GM12878 (cell line): ENCODE measurements around the gene NRBF2. TPM values are rescaled to one million over a fixed set of nuclear protein-coding genes. Genes with fewer than 3 reads are reported as not detected.

ENCODE experiments used
- ATAC-seq: fragments of 200-7000 bp; cut with Tn5 transposase; 3 replicates; pipeline ENCODE4 v1.9.1; 2020; ENCODE audit warnings: mild to moderate bottlenecking, moderate library complexity
- BruUV-seq: library from RNA; stranded (reverse); fragments of 400-500 nt; replicated peaks from 2 replicates; lab custom pipeline; 2021; lab: Mats Ljungman, UMichigan
- CTCF ChIA-PET: fragments of 300-600 bp; sonication (Branson Sonifier 250); formaldehyde crosslinking; extraction: SDS; loops from one replicate; lab custom pipeline; 2021; ENCODE audit warnings: inconsistent platforms; lab: Yijun Ruan, JAX
- POLR2A ChIA-PET: fragments of 350-600 bp; formaldehyde crosslinking; extraction: SDS; loops from one replicate; lab custom pipeline; 2021; ENCODE audit warnings: inconsistent platforms; lab: Charles Lee
- RAD21 ChIA-PET: fragments of 300-600 bp; sonication (Branson Sonifier 250); formaldehyde crosslinking; loops from one replicate; lab custom pipeline; 2023; ENCODE audit warnings: antibody characterized with exemption; ENCODE audit not compliant: unreplicated experiment; lab: Charles Lee
- SMC1A ChIA-PET: fragments of 300-600 bp; sonication (Branson Sonifier 250); formaldehyde crosslinking; loops from one replicate; lab custom pipeline; 2023; ENCODE audit not compliant: unreplicated experiment, uncharacterized antibody; lab: Charles Lee
- DNase-seq: peaks from one replicate; pipeline ENCODE4 v3.0.0-alpha.2; 2011; ENCODE audit warnings: low read depth, low spot score
- FAIRE-seq: peaks from 3 replicates; lab custom pipeline; 2011; peaks lifted over from hg19 to GRCh38; lab: Jason Lieb, UNC
- H2AFZ ChIP-seq: 2 replicates; pipeline ENCODE4 v1.6.0; 2011; ENCODE audit warnings: low read depth, low read length, control low read depth; ENCODE audit not compliant: control insufficient read depth
- H3K27ac ChIP-seq: 2 replicates; pipeline ENCODE4 v1.5.1; 2011; ENCODE audit warnings: control low read depth; ENCODE audit not compliant: control insufficient read depth, insufficient read depth
- H3K27me3 ChIP-seq, 2 experiments: replicated peaks in 1 of 2; 2 replicates each; pipeline versions ENCODE4 v1.6.0 to v1.6.1; 2011; ENCODE audit warnings: low read length in 1 of 2; ENCODE audit not compliant: control insufficient read depth in 2 of 2, insufficient read depth in 2 of 2
- H3K36me3 ChIP-seq, 2 experiments: 2 replicates each; pipeline ENCODE4 v1.5.1; 2011; ENCODE audit warnings: low read length in 1 of 2; ENCODE audit not compliant: control insufficient read depth in 2 of 2, insufficient read depth in 2 of 2
- H3K4me1 ChIP-seq: 2 replicates; pipeline ENCODE4 v1.6.1; 2011; ENCODE audit warnings: mild to moderate bottlenecking, low read length, moderate library complexity, mixed read lengths; ENCODE audit not compliant: control insufficient read depth, insufficient read depth
- H3K4me2 ChIP-seq: 2 replicates; pipeline ENCODE4 v1.6.0; 2011; ENCODE audit warnings: control low read depth; ENCODE audit not compliant: control insufficient read depth, insufficient read depth
- H3K4me3 ChIP-seq: fragments of 200-600 bp; sonication (generic); 2 replicates; pipeline ENCODE4 v1.5.1; 2016
- H3K79me2 ChIP-seq: 2 replicates; pipeline ENCODE4 v1.6.0; 2011; ENCODE audit warnings: low read length; ENCODE audit not compliant: control insufficient read depth, insufficient read depth
- H3K9ac ChIP-seq: 2 replicates; pipeline ENCODE4 v1.8.0; 2011; ENCODE audit warnings: low read length, control low read depth, mixed read lengths; ENCODE audit not compliant: control insufficient read depth, insufficient read depth
- H3K9me3 ChIP-seq: replicated peaks from 3 replicates; pipeline ENCODE4 v1.5.1; 2011; ENCODE audit warnings: mild to moderate bottlenecking, low read length; ENCODE audit not compliant: control insufficient read depth, insufficient read depth
- H4K20me1 ChIP-seq: 2 replicates; pipeline ENCODE4 v1.6.0; 2011; ENCODE audit not compliant: control insufficient read depth, insufficient read depth
- BHLHE40 ChIP-seq, 2 experiments: fragments of 450-650 bp in 1 of 2; IDR thresholded peaks; 2 replicates each; pipeline ENCODE4 v1.6.1; 2011 to 2017; ENCODE audit warnings: low read depth in 2 of 2, borderline replicate concordance in 1 of 2, improper control_type of control experiment in 1 of 2, low read length in 1 of 2, mild to moderate bottlenecking in 1 of 2
- EGR1 ChIP-seq, 2 experiments: IDR thresholded peaks; 1 replicate in 1 of 2; 2 replicates in 1 of 2; pipeline ENCODE4 v1.6.1; 2011 to 2012; ENCODE audit warnings: low read depth in 2 of 2, low read length in 2 of 2, borderline replicate concordance in 1 of 2, mild to moderate bottlenecking in 1 of 2, moderate library complexity in 1 of 2
- ETV6 ChIP-seq, 2 experiments: fragments of 450-650 bp in 1 of 2; IDR thresholded peaks in 1 of 2; conservative IDR thresholded peaks in 1 of 2; 2 replicates each; pipeline ENCODE4 v1.6.1; 2014; ENCODE audit warnings: antibody characterized with exemption in 1 of 2, borderline replicate concordance in 1 of 2, low read depth in 1 of 2, mild to moderate bottlenecking in 1 of 2, moderate library complexity in 1 of 2
- IKZF1 ChIP-seq: fragments of 450-650 bp; conservative IDR thresholded peaks from 2 replicates; pipeline ENCODE4 v1.6.1; 2017; ENCODE audit warnings: antibody characterized with exemption, mild to moderate bottlenecking
- IKZF2 ChIP-seq, 2 experiments: fragments of 450-650 bp; IDR thresholded peaks; 2 replicates each; pipeline ENCODE4 v1.6.1; 2017; ENCODE audit warnings: mild to moderate bottlenecking in 2 of 2, moderate library complexity in 2 of 2
- MEF2A ChIP-seq: IDR thresholded peaks from 2 replicates; pipeline ENCODE4 v1.6.1; 2011; ENCODE audit warnings: low read depth, mild to moderate bottlenecking, low read length, moderate library complexity; ENCODE audit not compliant: insufficient read depth
- MTA2 ChIP-seq: fragments of 450-650 bp; IDR thresholded peaks from 2 replicates; pipeline ENCODE4 v1.6.1; 2016; ENCODE audit warnings: low read depth, mild to moderate bottlenecking, moderate library complexity
- PAX5 ChIP-seq: IDR thresholded peaks from 2 replicates; pipeline ENCODE4 v1.6.1; 2011; ENCODE audit warnings: low read depth, low read length, borderline replicate concordance
- RAD21 ChIP-seq: IDR thresholded peaks from 2 replicates; pipeline ENCODE4 v1.6.1; 2011; ENCODE audit warnings: mild to moderate bottlenecking, low read depth, low read length, moderate library complexity; ENCODE audit not compliant: insufficient read depth
- WRNIP1 ChIP-seq: IDR thresholded peaks from 2 replicates; pipeline ENCODE4 v1.6.1; 2011; ENCODE audit warnings: low read depth, low read length, improper control_type of control experiment, borderline replicate concordance
- YBX1 ChIP-seq: fragments of 450-650 bp; IDR thresholded peaks from 2 replicates; pipeline ENCODE4 v1.6.1; 2016; ENCODE audit warnings: antibody characterized with exemption
- WGBS: methylation state at CpG from one replicate; pipeline ENCODE4 v1.1.6; 2016; ENCODE audit warnings: low lambda C conversion rate; ENCODE audit not compliant: insufficient replicate concordance, insufficient coverage; ENCODE audit errors: missing lambda C conversion rate; 5-methylcytosine and 5-hydroxymethylcytosine counted together
- in situ Hi-C: fragments of 300-500 bp; cut with MboI; formaldehyde crosslinking; loops from 9 replicates; pipeline ENCODE4 v1.14.3; 2018; ENCODE audit warnings: mixed read lengths
- intact Hi-C: fragments of 100-400 bp; cut with micrococcal nuclease; formaldehyde crosslinking; loops from one replicate; pipeline ENCODE4 v1.14.2; 2022; ENCODE audit not compliant: unreplicated experiment
- polyA plus RNA-seq, 11 experiments: library from polyadenylated mRNA; depleted of rRNA in 4 of 11; unstranded in 6 of 11; stranded (reverse) in 5 of 11; fragments of >200 nt; fragmentation: Nextera tagmentation in 4 of 11; fragmentation: Illumina TruSeq in 1 of 11; extraction: Ambion mirVana in 4 of 11; extraction: Trizol in 1 of 11; gene quantifications; 1 replicate in 1 of 11; 2 replicates in 10 of 11; pipeline versions ENCODE4 v1.2.1 to v1.2.3, GENCODE V29; 2011 to 2016; ENCODE audit warnings: inconsistent platforms in 2 of 11, missing spikeins in 2 of 11, low read depth in 1 of 11
- total RNA-seq, 4 experiments: library from RNA; depleted of rRNA in 3 of 4; stranded (reverse); fragments of >200 nt in 3 of 4; fragmentation: Illumina TruSeq in 1 of 4; extraction: Trizol in 1 of 4; gene quantifications; 2 replicates each; pipeline versions ENCODE4 v1.2.1 to v1.2.3, GENCODE V29; 2013 to 2021
- TF ChIP-seq, protein P1 (sequence below): IDR thresholded peaks from 2 replicates; pipeline ENCODE4 v1.6.1; 2011; ENCODE audit warnings: mild to moderate bottlenecking, low read depth, low read length, moderate library complexity; ENCODE audit not compliant: insufficient replicate concordance
- TF ChIP-seq, protein P2 (sequence below): fragments of 450-650 bp; IDR thresholded peaks from 2 replicates; pipeline ENCODE4 v1.6.1; 2017; ENCODE audit warnings: mild to moderate bottlenecking, low read depth, inconsistent platforms; ENCODE audit not compliant: poor library complexity, severe bottlenecking
- TF ChIP-seq, protein P3 (sequence below): fragments of 450-650 bp; IDR thresholded peaks from 2 replicates; pipeline ENCODE4 v1.6.1; 2017; ENCODE audit warnings: low read depth, mild to moderate bottlenecking, moderate library complexity

NRBF2 gene
- total and polyA plus RNA-seq, 10 of the 15 experiments (the other 5 are each of a cell fraction or from before 2014, with no cell fraction given): 17.8 to 39.8 (median 27.7) TPM

DNA sequence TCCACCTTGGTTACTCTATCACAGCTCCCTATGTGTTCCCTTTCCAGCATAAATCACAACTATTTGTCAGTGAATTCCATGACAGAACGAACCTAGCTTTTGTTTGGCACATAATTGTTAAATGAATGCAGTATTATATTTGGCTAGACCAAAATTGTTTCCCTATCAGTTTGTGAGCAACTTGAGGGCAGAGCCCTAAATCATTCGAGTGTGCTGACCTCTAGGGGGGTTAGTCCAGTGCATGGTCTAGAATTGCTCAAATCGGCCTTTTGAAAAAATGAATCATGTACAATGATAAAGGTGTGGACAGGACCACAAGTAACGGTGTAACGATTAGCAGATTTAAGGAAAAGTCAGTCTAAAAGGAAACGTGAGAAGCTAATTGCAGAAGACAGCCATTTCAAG, 475 bp upstream of the NRBF2 start (continued):
- TF ChIP-seq ETV6 (conservative IDR thresholded peaks at IDR 0.05 in 1 of 2, IDR thresholded peaks at IDR 0.05 in 1 of 2; ENCODE audit: borderline replicate concordance in 1 of 2, low read depth in 1 of 2) (no peak), YBX1 (no peak), RAD21 (no peak), BHLHE40 (IDR thresholded peaks at IDR 0.05; ENCODE audit: borderline replicate concordance in 1 of 2, low read depth in 2 of 2, low read length in 1 of 2) (no peak)
- TF ChIP-seq, protein P1, sequence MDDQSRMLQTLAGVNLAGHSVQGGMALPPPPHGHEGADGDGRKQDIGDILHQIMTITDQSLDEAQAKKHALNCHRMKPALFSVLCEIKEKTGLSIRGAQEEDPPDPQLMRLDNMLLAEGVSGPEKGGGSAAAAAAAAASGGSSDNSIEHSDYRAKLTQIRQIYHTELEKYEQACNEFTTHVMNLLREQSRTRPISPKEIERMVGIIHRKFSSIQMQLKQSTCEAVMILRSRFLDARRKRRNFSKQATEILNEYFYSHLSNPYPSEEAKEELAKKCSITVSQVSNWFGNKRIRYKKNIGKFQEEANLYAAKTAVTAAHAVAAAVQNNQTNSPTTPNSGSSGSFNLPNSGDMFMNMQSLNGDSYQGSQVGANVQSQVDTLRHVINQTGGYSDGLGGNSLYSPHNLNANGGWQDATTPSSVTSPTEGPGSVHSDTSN: no peak

DNA sequence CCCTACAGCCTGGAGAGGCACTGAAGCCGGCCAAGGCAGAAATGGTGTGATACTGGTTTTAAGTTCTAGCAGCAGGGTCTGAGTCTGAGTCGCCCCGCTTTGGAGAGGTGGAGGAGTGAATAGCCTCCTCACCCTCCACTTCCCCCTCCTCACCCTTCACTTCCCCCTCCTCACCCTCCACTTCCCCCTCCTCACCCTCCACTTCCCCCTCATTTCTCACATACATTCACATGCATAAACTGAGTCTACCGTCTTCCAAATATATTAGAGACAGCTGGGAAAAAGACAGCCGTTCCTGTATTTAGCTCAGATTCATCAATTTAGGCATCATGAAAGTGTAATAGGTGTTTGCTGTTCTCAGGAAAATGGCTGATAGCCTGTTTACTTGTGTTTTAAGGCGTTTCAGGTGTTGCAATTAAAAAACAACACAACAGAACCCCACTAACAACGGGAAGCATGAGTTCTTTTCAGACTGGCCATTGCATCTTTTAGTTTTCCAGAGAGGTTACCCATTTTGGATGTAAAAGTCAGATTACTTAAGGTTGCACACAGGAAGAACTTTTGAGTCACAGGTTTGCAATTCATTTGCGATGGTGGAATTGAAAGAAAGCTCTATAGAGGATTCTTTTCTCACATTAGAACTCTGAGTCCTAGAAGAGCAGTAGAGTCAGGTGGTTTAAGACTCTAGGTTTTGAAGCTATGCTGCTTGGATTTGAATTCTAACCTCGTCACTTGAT, 861 bp downstream of the NRBF2 start:
- ChIA-PET CTCF (interaction anchor here (0.6 to 7.8 kb wide), 8 partner anchors 8 to 586 kb away, joined by 3 to 71 read pairs (median 4); no protein-coding TSS in a partner anchor), RAD21 (interaction anchor here (0.5 to 2.7 kb wide), 11 partner anchors 11 to 754 kb away, joined by 3 to 14 read pairs (median 3); no protein-coding TSS in a partner anchor), SMC1A (interaction anchor here (0.7 to 7.0 kb wide), 14 partner anchors 13 to 523 kb away, joined by 3 to 53 read pairs (median 3); no protein-coding TSS in a partner anchor), POLR2A (interaction anchor here (0.6 to 2.8 kb wide), 5 partner anchors 8 to 495 kb away, joined by 3 to 15 read pairs (median 8); no protein-coding TSS in a partner anchor)
- WGBS: 0% methylated on average over 9 of the region's 9 CpGs
- Histone ChIP-seq H4K20me1 (no peaks in the 10 kb centered on the region; the same call in 1 of the 2 replicates), H3K9ac (peak overlapping the region; percentile 89), H3K9me3 (no peaks in the 10 kb centered on the region; the same call in 2 of the 3 replicates), H3K36me3 (no peaks in the 10 kb centered on the region), H3K27me3 (no peaks in the 10 kb centered on the region), H3K4me1 (peaks cover 6% of the 10 kb centered on the region; the same call in 1 of the 2 replicates), H3K27ac (peak overlapping the region; percentile 94), H3K79me2 (peaks cover 54% of the 10 kb centered on the region), H3K4me3 (peak overlapping the region; percentile 89), H3K4me2 (peak overlapping the region; percentile 36), H2AFZ (peak overlapping the region; percentile 59; the same call in 1 of the 2 replicates)
- TF ChIP-seq IKZF1: 0 out of 2 replicates have a peak, but pooled peaks have one; percentile 34
- TF ChIP-seq, protein P2, sequence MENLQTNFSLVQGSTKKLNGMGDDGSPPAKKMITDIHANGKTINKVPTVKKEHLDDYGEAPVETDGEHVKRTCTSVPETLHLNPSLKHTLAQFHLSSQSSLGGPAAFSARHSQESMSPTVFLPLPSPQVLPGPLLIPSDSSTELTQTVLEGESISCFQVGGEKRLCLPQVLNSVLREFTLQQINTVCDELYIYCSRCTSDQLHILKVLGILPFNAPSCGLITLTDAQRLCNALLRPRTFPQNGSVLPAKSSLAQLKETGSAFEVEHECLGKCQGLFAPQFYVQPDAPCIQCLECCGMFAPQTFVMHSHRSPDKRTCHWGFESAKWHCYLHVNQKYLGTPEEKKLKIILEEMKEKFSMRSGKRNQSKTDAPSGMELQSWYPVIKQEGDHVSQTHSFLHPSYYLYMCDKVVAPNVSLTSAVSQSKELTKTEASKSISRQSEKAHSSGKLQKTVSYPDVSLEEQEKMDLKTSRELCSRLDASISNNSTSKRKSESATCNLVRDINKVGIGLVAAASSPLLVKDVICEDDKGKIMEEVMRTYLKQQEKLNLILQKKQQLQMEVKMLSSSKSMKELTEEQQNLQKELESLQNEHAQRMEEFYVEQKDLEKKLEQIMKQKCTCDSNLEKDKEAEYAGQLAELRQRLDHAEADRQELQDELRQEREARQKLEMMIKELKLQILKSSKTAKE: no peak
- no peak for TF ChIP-seq MEF2A
- no peak for TF ChIP-seq PAX5
- TF ChIP-seq EGR1 (IDR thresholded peaks at IDR 0.05; ENCODE audit: borderline replicate concordance in 1 of 2, low read depth in 2 of 2, low read length in 2 of 2): peak in 1 of 2 experiments; percentile 37; a peak in 1 of 3 replicates
- TF ChIP-seq WRNIP1: 0 out of 2 replicates have a peak, but pooled peaks have one; percentile 38
- TF ChIP-seq, protein P3, sequence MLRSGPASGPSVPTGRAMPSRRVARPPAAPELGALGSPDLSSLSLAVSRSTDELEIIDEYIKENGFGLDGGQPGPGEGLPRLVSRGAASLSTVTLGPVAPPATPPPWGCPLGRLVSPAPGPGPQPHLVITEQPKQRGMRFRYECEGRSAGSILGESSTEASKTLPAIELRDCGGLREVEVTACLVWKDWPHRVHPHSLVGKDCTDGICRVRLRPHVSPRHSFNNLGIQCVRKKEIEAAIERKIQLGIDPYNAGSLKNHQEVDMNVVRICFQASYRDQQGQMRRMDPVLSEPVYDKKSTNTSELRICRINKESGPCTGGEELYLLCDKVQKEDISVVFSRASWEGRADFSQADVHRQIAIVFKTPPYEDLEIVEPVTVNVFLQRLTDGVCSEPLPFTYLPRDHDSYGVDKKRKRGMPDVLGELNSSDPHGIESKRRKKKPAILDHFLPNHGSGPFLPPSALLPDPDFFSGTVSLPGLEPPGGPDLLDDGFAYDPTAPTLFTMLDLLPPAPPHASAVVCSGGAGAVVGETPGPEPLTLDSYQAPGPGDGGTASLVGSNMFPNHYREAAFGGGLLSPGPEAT: 0 out of 2 replicates have a peak, but pooled peaks have one; percentile 8
- TF ChIP-seq IKZF2 (IDR thresholded peaks at IDR 0.05): 0 out of 4 replicates have a peak, but pooled peaks of 1 of the 2 experiments have one; percentile 6
- peak; percentile 2 for TF ChIP-seq MTA2
- in situ Hi-C loops: no loop called here
- DNase-seq (no peak), ATAC-seq (0 out of 3 replicates have a peak, but pooled peaks have one; percentile 1), FAIRE-seq (no peak)
- intact Hi-C loops: loop anchor here (10.0 kb wide), 1 partner anchor 449 kb away; no protein-coding TSS in a partner anchor
- BruUV-seq: no TSS peak
